ENCODE measurements around the gene HADHA.
"Not testable (repeated sequence)": the region's sequence is repeated elsewhere in the genome, so short reads cannot be mapped to it uniquely, and the experiment has no call there.

HADHA gene

GRCh38 chr2:26269571-26270158, 25.2 kb upstream of the HADHA start:
- POLR2A ChIA-PET (ENCODE audit: low non-redundant PET): no interaction called here
- CTCF ChIA-PET: interaction anchor here (0.6 kb wide), 1 partner anchor 36 kb away, joined by 6 read pairs; no protein-coding TSS in a partner anchor
- no peak for TF ChIP-seq CTCF (conservative IDR thresholded peaks at IDR 0.05; ENCODE audit: low read depth)
- DNase-seq (ENCODE audit: low spot score): peak; percentile 43
- H3K27ac ChIP-seq: peak overlapping the region; percentile 80

- DNase-seq (ENCODE audit: low spot score); POLR2A ChIA-PET (ENCODE audit: low non-redundant PET); CTCF ChIA-PET: not testable (repeated sequence)
- H3K27ac ChIP-seq: peak overlapping the region; percentile 80
Observed at GRCh38 chr2:26268670-26269385, 24.4 kb upstream of the HADHA start.

GRCh38 chr2:26268213-26268612, 23.8 kb upstream of the HADHA start:
- CTCF ChIA-PET: no interaction called here
- POLR2A ChIA-PET (ENCODE audit: low non-redundant PET): no interaction called here
- TF ChIP-seq CTCF (conservative IDR thresholded peaks at IDR 0.05; ENCODE audit: low read depth): no peak
- no peak for DNase-seq (ENCODE audit: low spot score)
- H3K27ac ChIP-seq: no peak overlapping the region

- H3K27ac ChIP-seq; POLR2A ChIA-PET (ENCODE audit: low non-redundant PET); CTCF ChIA-PET; DNase-seq (ENCODE audit: low spot score): not testable (repeated sequence)
Observed at GRCh38 chr2:26258836-26259235, 14.4 kb upstream of the HADHA start.

- TF ChIP-seq CTCF (conservative IDR thresholded peaks at IDR 0.05; ENCODE audit: low read depth): no peak
- no peak overlapping the region for H3K27ac ChIP-seq
- ChIA-PET CTCF (interaction anchor here (0.8 kb wide), 1 partner anchor 37 kb away, joined by 3 read pairs; no protein-coding TSS in a partner anchor), POLR2A (ENCODE audit: low non-redundant PET) (interaction anchor here (0.7 kb wide), 1 partner anchor 11 kb away, joined by 4 read pairs; no protein-coding TSS in a partner anchor)
- DNase-seq (ENCODE audit: low spot score): no peak
Observed at GRCh38 chr2:26255759-26256384, 11.4 kb upstream of the HADHA start.

- ChIA-PET POLR2A (ENCODE audit: low non-redundant PET) (no interaction called here), CTCF (interaction anchor here (0.6 to 0.7 kb wide), 3 partner anchors 9 to 237 kb away, joined by 3 to 5 read pairs (median 3); no protein-coding TSS in a partner anchor)
- no peak for DNase-seq (ENCODE audit: low spot score)
- no peak overlapping the region for H3K27ac ChIP-seq
- TF ChIP-seq CTCF (conservative IDR thresholded peaks at IDR 0.05; ENCODE audit: low read depth): no peak
Observed at GRCh38 chr2:26251893-26252292, 7.5 kb upstream of the HADHA start.

- DNase-seq (ENCODE audit: low spot score): no peak
- ChIA-PET CTCF (no interaction called here), POLR2A (ENCODE audit: low non-redundant PET) (no interaction called here)
- no peak overlapping the region for H3K27ac ChIP-seq
- no peak for TF ChIP-seq CTCF (conservative IDR thresholded peaks at IDR 0.05; ENCODE audit: low read depth)
Observed at GRCh38 chr2:26249625-26250024, 5.2 kb upstream of the HADHA start.
